ENCODE results near the gene DEFB129. TPM values are rescaled to one million over a fixed set of nuclear protein-coding genes. Genes with fewer than 3 reads are reported as not detected.

The DEFB129 gene
- total RNA-seq, 1 experiment from 2014 or later, result not detected

GRCh38 chr20:266596-267562 lies 39.8 kb downstream of the DEFB129 start (continued):
- TF ChIP-seq ZNF219 (CRISPR knock-in tag; IDR thresholded peaks at IDR 0.05; ENCODE audit: borderline replicate concordance), result 0 out of 2 replicates have a peak, but pooled peaks have one; percentile 56
- TF ChIP-seq SOX15 (CRISPR knock-in tag; IDR thresholded peaks at IDR 0.05), result no peak
- TF ChIP-seq ATF3 (CRISPR knock-in tag; conservative IDR thresholded peaks at IDR 0.05), result no peak
- no peak for TF ChIP-seq RORB (CRISPR knock-in tag; IDR thresholded peaks at IDR 0.05)
- TF ChIP-seq CBFB (CRISPR knock-in tag; IDR thresholded peaks at IDR 0.05; ENCODE audit: low read depth), result no peak
- no peak for TF ChIP-seq EMX1 (CRISPR knock-in tag; IDR thresholded peaks at IDR 0.05)
- no peak for TF ChIP-seq PRRX2 (CRISPR knock-in tag; IDR thresholded peaks at IDR 0.05)
- TF ChIP-seq ZNF121 (CRISPR knock-in tag; IDR thresholded peaks at IDR 0.05), result no peak
- TF ChIP-seq ZBTB43 (CRISPR knock-in tag; IDR thresholded peaks at IDR 0.05), result 0 out of 2 replicates have a peak, but pooled peaks have one; percentile 59
- TF ChIP-seq PREB (CRISPR knock-in tag; IDR thresholded peaks at IDR 0.05; ENCODE audit: borderline replicate concordance), result no peak
- no peak for TF ChIP-seq MXD4 (CRISPR knock-in tag; IDR thresholded peaks at IDR 0.05; ENCODE audit: borderline replicate concordance)
- no peak for TF ChIP-seq AR (CRISPR knock-in tag; IDR thresholded peaks at IDR 0.05)
- TF ChIP-seq CDX4 (CRISPR knock-in tag; IDR thresholded peaks at IDR 0.05; ENCODE audit: borderline replicate concordance), result no peak
- TF ChIP-seq FOXK1 (CRISPR knock-in tag; IDR thresholded peaks at IDR 0.05), result peak; percentile 66
- TF ChIP-seq OVOL2 (CRISPR knock-in tag; IDR thresholded peaks at IDR 0.05; ENCODE audit: borderline replicate concordance), result no peak
- no peak for TF ChIP-seq ATF6 (CRISPR knock-in tag; IDR thresholded peaks at IDR 0.05)
- TF ChIP-seq ESRRA (CRISPR knock-in tag; IDR thresholded peaks at IDR 0.05; ENCODE audit: borderline replicate concordance), result no peak
- TF ChIP-seq ZBTB21 (CRISPR knock-in tag; IDR thresholded peaks at IDR 0.05; ENCODE audit: borderline replicate concordance), result no peak
- peak; percentile 90 for TF ChIP-seq CTCF (IDR thresholded peaks at IDR 0.05)
- no peak for TF ChIP-seq ZNF396 (CRISPR knock-in tag; IDR thresholded peaks at IDR 0.05; ENCODE audit: borderline replicate concordance)
- peak; percentile 75; the same call in 1 of the 2 replicates for TF ChIP-seq NFE2L1 (CRISPR knock-in tag; IDR thresholded peaks at IDR 0.05)
- no peak for TF ChIP-seq RELA (CRISPR knock-in tag; IDR thresholded peaks at IDR 0.05; ENCODE audit: borderline replicate concordance)

All from WTC11 (cell line).